Heart left ventricle (tissue), 16 donors: ENCODE data around the gene CHAF1A. TPM values are rescaled to one million over a fixed set of nuclear protein-coding genes. Genes with fewer than 3 reads are reported as not detected.

ENCODE experiments used
- ATAC-seq, 4 donors: fragments of 200-7000 bp; cut with Tn5 transposase; one replicate each; pipeline ENCODE4 v1.9.1; 2020 to 2022; ENCODE audit warnings: moderate library complexity in 4 of 4, mild to moderate bottlenecking in 3 of 4, moderate number of reproducible peaks in 1 of 4
- DNase-seq, 5 donors: peaks; one replicate each; pipeline ENCODE4 v3.0.0-alpha.2; 2020
- H3K27ac ChIP-seq, 12 donors: fragments of 200-600 bp; sonication (generic) in 4 of 12; one replicate each; pipeline versions ENCODE4 v1.5.0 to v1.8.0; 2016 to 2022; ENCODE audit warnings: mild to moderate bottlenecking in 2 of 12
- H3K27me3 ChIP-seq, 9 donors: fragments of 200-600 bp; sonication (generic) in 2 of 9; one replicate each; pipeline versions ENCODE4 v1.5.1 to v1.8.0; 2016 to 2022; ENCODE audit warnings: mild to moderate bottlenecking in 3 of 9
- H3K36me3 ChIP-seq, 9 donors: fragments of 200-600 bp; sonication (generic) in 2 of 9; one replicate each; pipeline versions ENCODE4 v1.5.0 to v1.8.0; 2018 to 2022; ENCODE audit warnings: mild to moderate bottlenecking in 2 of 9
- H3K4me1 ChIP-seq, 12 donors: fragments of 200-600 bp; sonication (generic) in 4 of 12; one replicate each; pipeline versions ENCODE4 v1.5.0 to v1.8.0; 2016 to 2022; ENCODE audit warnings: mild to moderate bottlenecking in 3 of 12
- H3K4me3 ChIP-seq, 12 donors: fragments of 200-600 bp; sonication (generic) in 4 of 12; one replicate each; pipeline versions ENCODE4 v1.5.0 to v1.8.0; 2017 to 2022; ENCODE audit warnings: mild to moderate bottlenecking in 9 of 12, moderate library complexity in 4 of 12
- H3K9me3 ChIP-seq, 12 donors: fragments of 200-600 bp; sonication (generic) in 4 of 12; one replicate each; pipeline versions ENCODE4 v1.5.0 to v1.8.0; 2016 to 2022; ENCODE audit warnings: mild to moderate bottlenecking in 1 of 12
- CTCF ChIP-seq, 12 donors: fragments of 200-600 bp; sonication (generic) in 4 of 12; IDR thresholded peaks; one replicate each; pipeline versions ENCODE4 v1.5.0 to v1.8.0; 2018 to 2022; ENCODE audit warnings: antibody characterized with exemption in 12 of 12, mild to moderate bottlenecking in 5 of 12
- POLR2A ChIP-seq, 2 donors: fragments of 450-650 bp; IDR thresholded peaks; one replicate each; pipeline ENCODE4 v1.6.1; 2017; ENCODE audit warnings: antibody characterized with exemption in 2 of 2, mild to moderate bottlenecking in 2 of 2, moderate library complexity in 2 of 2
- WGBS, 4 donors: extraction: QIAGEN DNeasy Blood & Tissue Kit in 2 of 4; methylation state at CpG; one replicate each; pipeline versions ENCODE4 v1.1.5 to v1.1.7; 2013 to 2018; 5-methylcytosine and 5-hydroxymethylcytosine counted together
- intact Hi-C, 10 donors: fragments of 100-400 bp; cut with DNase I; formaldehyde crosslinking; loops; one replicate each; pipeline versions ENCODE4 v1.11.1 to v1.14.2; 2022
- polyA plus RNA-seq, 2 donors: library from polyadenylated mRNA; stranded (reverse); fragments of 200-250 nt; gene quantifications; one replicate each; pipeline ENCODE4 v1.2.3, GENCODE V29; 2013
- total RNA-seq, 9 donors: library from RNA; depleted of rRNA in 2 of 9; stranded (reverse); fragments of >200 nt in 2 of 9; fragmentation: NEBNext Ultra II Directional in 3 of 9; extraction: Animal tissue kit (Norgen Biotek cat#: 25700) in 3 of 9; gene quantifications; one replicate each; pipeline versions ENCODE4 v1.1.0 to v1.2.4, GENCODE V29; 2016 to 2023
- donor health status: ischemic (EF 13 %, LVEDD 7.1; RV severe dilation, severe dysfunction).
- donor health status: healthy with polysubstance abuse.
- donor health status: DM: no; HTN: yes; CAD: no.
- donor health status: DM: no; HTN: no; CAD: no.
- donor health status: ischemic (EF 25% LVEDD 6.9; RV normal size, moderate dysfunction).
- donor health status: ischemic (EF 25% LVEDD 5.7; RV mildly dilated, moderate dysfunction).
- donor health status: healthy.
- donor health status: DM: yes; HTN: yes; CAD: no.
- donor health status: ischemic (EF 35%, LVEDD 5.7; RV mildly dilated, moderate dysfunction).
- donor health status: nonischemic (EF 11% LVEDD 7.7; RV severe dilation, severe dysfunction).
- donor health status: DM: yes; HTN: yes; CAD: no.
- donor health status: PGD.
- donor health status: ischemic (EF 29% LVEDD 5.4; RV normal size, mild dysfunction).
- donor health status: nonischemic (EF 23%, LVEDD 6.1; RV moderate dilation, normal function).

The CHAF1A gene
- total and polyA plus RNA-seq, 11 donors = 2.9 to 10.7 (median 5.5) TPM

GRCh38 chr19:4366666-4367335 lies 35.6 kb upstream of the CHAF1A start:
- Histone ChIP-seq H3K4me1 (peaks cover 0 to 49% (median 42%) of the 10 kb centered on the region in 12 donors), H3K27me3 (no peaks in the 10 kb centered on the region), H3K9me3 (no peaks in the 10 kb centered on the region), H3K36me3 (peaks cover 0 to 60% (median 39%) of the 10 kb centered on the region in 9 donors), H3K4me3 (no peak overlapping the region), H3K27ac (peak overlapping the region in 1 of 12 donors; percentile 94)
- WGBS, 4 donors = 87 to 92% (median 90%) methylated on average over 14 to 16 of the region's 16 CpGs
- no peak for DNase-seq
- ATAC-seq = no peak
- TF ChIP-seq CTCF (IDR thresholded peaks at IDR 0.05) (no peak), POLR2A (IDR thresholded peaks at IDR 0.05) (no peak)
- intact Hi-C loops = no loop called here

- 81 to 93% (median 91%) methylated on average over 10 of the region's 10 CpGs for WGBS, 4 donors
- TF ChIP-seq POLR2A (IDR thresholded peaks at IDR 0.05) (no peak), CTCF (IDR thresholded peaks at IDR 0.05) (no peak)
- H3K27me3 ChIP-seq = no peaks in the 10 kb centered on the region
- no peak for DNase-seq
- intact Hi-C loops = no loop called here
- H3K36me3 ChIP-seq = peaks cover 0 to 54% (median 34%) of the 10 kb centered on the region in 9 donors
- peak overlapping the region in 3 of 12 donors; percentile 67 to 94 (median 69) for H3K27ac ChIP-seq
- H3K9me3 ChIP-seq = no peaks in the 10 kb centered on the region
- H3K4me1 ChIP-seq = peaks cover 0 to 54% (median 46%) of the 10 kb centered on the region in 12 donors
- no peak for ATAC-seq
- H3K4me3 ChIP-seq = no peak overlapping the region
Observed at GRCh38 chr19:4367336-4367723, 35.1 kb upstream of the CHAF1A start.

DNA sequence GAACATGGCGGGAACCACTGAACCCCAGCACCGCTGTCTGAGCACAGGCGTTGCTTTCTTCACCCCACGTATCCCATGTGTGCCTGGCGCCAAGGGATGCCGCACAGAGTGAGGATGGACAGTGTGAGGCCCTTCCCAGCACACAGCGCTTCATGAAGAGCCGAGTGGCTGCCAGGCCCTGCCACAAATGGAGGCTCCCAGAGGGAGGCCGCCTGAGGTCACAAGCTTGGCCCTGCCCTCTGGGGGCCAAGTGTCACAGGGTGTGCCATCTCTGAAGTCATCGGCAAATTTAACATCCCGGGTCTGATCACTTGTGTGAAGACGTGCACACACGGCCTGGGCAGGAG lies 34.7 kb upstream of the CHAF1A start:
- intact Hi-C loops = loop anchor here in 1 of 10 donors (2.0 kb wide), 1 partner anchor 33 kb away; the partner anchor contains the start of gene SH3GL1
- TF ChIP-seq CTCF (IDR thresholded peaks at IDR 0.05) (no peak), POLR2A (IDR thresholded peaks at IDR 0.05) (no peak)
- ATAC-seq (peak in 1 of 4 donors; percentile 2), DNase-seq (no peak)
- WGBS, 4 donors = 67 to 73% (median 70%) methylated on average over 8 to 13 of the region's 13 CpGs
- Histone ChIP-seq H3K27me3 (no peaks in the 10 kb centered on the region), H3K27ac (peak overlapping the region in 7 of 12 donors; percentile 58 to 94 (median 72)), H3K36me3 (peaks cover 0 to 50% (median 30%) of the 10 kb centered on the region in 9 donors), H3K4me1 (peaks cover 2 to 58% (median 50%) of the 10 kb centered on the region in 12 donors), H3K9me3 (no peaks in the 10 kb centered on the region), H3K4me3 (no peak overlapping the region)

GRCh38 chr19:4368128-4368820 lies 34.2 kb upstream of the CHAF1A start:
- 40 to 48% (median 45%) methylated on average over 16 to 19 of the region's 19 CpGs for WGBS, 4 donors
- ATAC-seq (peak in 3 of 4 donors; percentile 2 to 13 (median 11)), DNase-seq (peak in 1 of 5 donors; percentile 36)
- Histone ChIP-seq H3K27ac (peak overlapping the region; percentile 2 to 94 (median 73)), H3K27me3 (no peaks in the 10 kb centered on the region), H3K36me3 (peaks cover 0 to 45% (median 25%) of the 10 kb centered on the region in 9 donors), H3K9me3 (no peaks in the 10 kb centered on the region), H3K4me1 (peaks cover 4 to 63% (median 55%) of the 10 kb centered on the region in 12 donors), H3K4me3 (peak overlapping the region in 3 of 12 donors; percentile 31 to 50 (median 47))
- TF ChIP-seq POLR2A (IDR thresholded peaks at IDR 0.05) = no peak
- TF ChIP-seq CTCF (IDR thresholded peaks at IDR 0.05) = no peak
- intact Hi-C loops = loop anchor here in 1 of 10 donors (2.0 kb wide), 1 partner anchor 33 kb away; the partner anchor contains the start of gene SH3GL1
